Measurements from ENCODE around the gene TMEM179. TPM values are rescaled to one million over a fixed set of nuclear protein-coding genes. Genes with fewer than 3 reads are reported as not detected.

The TMEM179 gene
- total RNA-seq, 1 donor from 2014 or later, result not detected

GRCh38 chr14:104553166-104554087 is 51.1 kb downstream of the TMEM179 start:
- intact Hi-C loops (cut with DNase I), result no loop called here
- H3K36me3 ChIP-seq, result no peaks in the 10 kb centered on the region
- H3K4me1 ChIP-seq, result no peaks in the 10 kb centered on the region
- no peak for ATAC-seq
- no peak overlapping the region for H3K4me3 ChIP-seq
- no peak overlapping the region for H3K27ac ChIP-seq
- peaks cover 23% of the 10 kb centered on the region for H3K27me3 ChIP-seq
- no peak for TF ChIP-seq CTCF (IDR thresholded peaks at IDR 0.05)
- no peaks in the 10 kb centered on the region for H3K9me3 ChIP-seq
- peak; percentile 51 for DNase-seq

GRCh38 chr14:104552738-104553125 is 51.8 kb downstream of the TMEM179 start:
- Histone ChIP-seq H3K9me3 (no peaks in the 10 kb centered on the region), H3K27ac (no peak overlapping the region), H3K36me3 (no peaks in the 10 kb centered on the region), H3K4me3 (no peak overlapping the region), H3K27me3 (peaks cover 23% of the 10 kb centered on the region), H3K4me1 (no peaks in the 10 kb centered on the region)
- intact Hi-C loops (cut with DNase I), result no loop called here
- no peak for ATAC-seq
- DNase-seq, result no peak
- no peak for TF ChIP-seq CTCF (IDR thresholded peaks at IDR 0.05)

GRCh38 chr14:104551851-104552737 is 52.5 kb downstream of the TMEM179 start:
- Histone ChIP-seq H3K4me1 (no peaks in the 10 kb centered on the region), H3K9me3 (no peaks in the 10 kb centered on the region), H3K27me3 (peaks cover 24% of the 10 kb centered on the region), H3K36me3 (no peaks in the 10 kb centered on the region), H3K27ac (no peak overlapping the region), H3K4me3 (no peak overlapping the region)
- intact Hi-C loops (cut with DNase I), result no loop called here
- no peak for TF ChIP-seq CTCF (IDR thresholded peaks at IDR 0.05)
- DNase-seq, result peak; percentile 66
- ATAC-seq, result no peak

- Histone ChIP-seq H3K4me1 (no peaks in the 10 kb centered on the region), H3K4me3 (no peak overlapping the region), H3K27ac (no peak overlapping the region), H3K27me3 (peaks cover 22% of the 10 kb centered on the region), H3K9me3 (no peaks in the 10 kb centered on the region), H3K36me3 (no peaks in the 10 kb centered on the region)
- DNase-seq (peak; percentile 49), ATAC-seq (no peak)
- no peak for TF ChIP-seq CTCF (IDR thresholded peaks at IDR 0.05)
- intact Hi-C loops (cut with DNase I), result no loop called here
These were observed 53.5 kb downstream of the TMEM179 start for GRCh38 chr14:104550861-104551728.

GRCh38 chr14:104550340-104550860 is 54.2 kb downstream of the TMEM179 start:
- Histone ChIP-seq H3K27me3 (peaks cover 27% of the 10 kb centered on the region), H3K27ac (no peak overlapping the region)

More at GRCh38 chr14:104550340-104550860, 54.2 kb downstream of the TMEM179 start:
- peak; percentile 29 for DNase-seq
- intact Hi-C loops (cut with DNase I), result no loop called here
- H3K4me1 ChIP-seq, result no peaks in the 10 kb centered on the region
- H3K9me3 ChIP-seq, result no peaks in the 10 kb centered on the region
- no peaks in the 10 kb centered on the region for H3K36me3 ChIP-seq
- TF ChIP-seq CTCF (IDR thresholded peaks at IDR 0.05), result no peak
- ATAC-seq, result no peak
- H3K4me3 ChIP-seq, result no peak overlapping the region

Data from upper lobe of right lung (tissue), 1 donor.